GM12891 (cell line): Measurements from ENCODE around the gene BCAR3.

Source experiments
- POLR2A ChIP-seq: IDR thresholded peaks from 2 replicates; pipeline ENCODE4 v1.6.1; 2011; ENCODE audit warnings: low read depth, low read length, control low read depth
- POLR2AphosphoS5 ChIP-seq: IDR thresholded peaks from 2 replicates; pipeline ENCODE4 v1.6.1; 2011; ENCODE audit warnings: low read depth, low read length, control low read depth
- TAF1 ChIP-seq: IDR thresholded peaks from 2 replicates; pipeline ENCODE4 v1.6.1; 2011; ENCODE audit warnings: low read depth, low read length, control low read depth

- TF ChIP-seq POLR2AphosphoS5, result no peak
- TF ChIP-seq POLR2A, result no peak
- no peak for TF ChIP-seq TAF1
Observed at GRCh38 chr1:93675931-93676330, 5.7 kb downstream of the BCAR3 start.
